NCI-H2171 (cell line): ENCODE data around the gene RETREG3.

Experiments used
- DNase-seq: peaks from one replicate; lab custom pipeline; 2025; lab: John Stamatoyannopoulos, UW

Gene RETREG3

DNA sequence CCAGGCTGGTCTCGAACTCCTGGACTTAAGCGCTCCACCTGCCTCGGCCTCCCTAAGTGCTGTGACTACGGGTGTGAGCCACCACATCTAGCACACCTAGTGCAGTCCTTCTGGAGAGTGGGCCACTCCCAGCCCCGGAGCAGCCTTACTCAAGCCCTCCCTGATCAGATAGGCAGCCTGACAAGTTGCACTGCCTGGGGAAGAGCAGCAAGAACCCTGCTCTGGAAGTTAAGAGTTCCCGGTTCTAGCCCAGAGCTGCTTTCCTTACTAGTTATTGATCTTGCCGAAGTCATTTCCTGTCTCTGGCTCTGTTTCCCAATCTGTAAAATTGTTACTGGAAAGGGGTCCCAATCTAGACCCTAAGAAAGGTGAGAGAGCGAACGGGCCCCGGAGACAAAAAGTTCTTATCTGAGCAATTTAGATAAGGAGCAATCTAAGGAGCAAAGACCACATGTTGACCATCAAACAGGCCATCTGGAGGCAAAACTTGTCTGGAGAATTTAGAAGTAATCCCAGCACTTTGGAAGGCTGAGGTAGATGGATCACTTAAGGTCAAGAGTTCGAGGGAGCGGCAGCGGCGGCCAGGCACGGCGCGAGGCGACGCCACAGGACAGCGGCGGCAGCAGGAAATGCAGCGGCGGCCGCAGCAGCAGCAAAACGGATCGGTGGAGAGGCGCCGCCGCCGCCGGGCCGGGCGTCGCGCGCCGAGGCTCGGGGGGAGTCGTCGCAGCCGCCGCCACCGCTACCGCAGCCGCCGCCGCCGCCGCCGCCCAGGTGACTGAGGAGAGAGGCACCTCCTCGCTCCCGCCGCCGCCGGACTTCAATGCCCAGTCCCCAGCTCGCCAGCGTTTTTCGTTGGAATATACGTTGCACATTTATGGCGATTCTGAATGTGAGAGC lies 77.5 kb downstream of the RETREG3 start:
- DNase-seq = peak; percentile 22

DNA sequence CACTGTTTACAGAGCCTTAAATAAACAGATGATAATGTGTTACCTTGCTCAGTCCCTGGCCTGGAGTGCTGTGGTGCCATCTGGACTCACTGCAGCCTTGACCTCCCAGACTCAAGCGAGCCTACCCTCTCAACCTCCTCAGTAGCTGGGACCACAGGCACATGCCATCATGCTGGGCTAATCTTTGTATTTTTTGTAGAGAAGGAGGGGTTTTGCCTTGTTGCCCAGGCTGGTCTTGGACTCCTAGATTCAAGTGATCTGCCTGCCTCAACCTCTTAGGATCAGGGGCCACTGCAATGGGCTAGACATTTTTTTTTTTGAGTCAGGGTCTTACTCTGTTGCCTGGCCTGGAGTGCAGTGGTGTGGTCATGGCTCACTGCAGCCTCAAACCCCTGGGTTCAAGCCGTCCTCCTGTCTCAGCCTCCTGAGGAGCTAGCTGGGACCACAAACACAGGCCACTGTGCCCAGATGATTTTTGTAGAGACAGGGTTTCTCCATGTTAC lies 78.2 kb downstream of the RETREG3 start:
- no peak for DNase-seq
